CD14-positive monocyte (primary cell): ENCODE measurements around the gene LIM2. TPM values are rescaled to one million over a fixed set of nuclear protein-coding genes. Genes with fewer than 3 reads are reported as not detected.
A peak's percentile ranks its signal among the peaks of the same experiment; 100 is the strongest.

Experiments used
- DNase-seq, 3 donors: peaks; one replicate each; pipeline ENCODE4 v3.0.0-alpha.2; 2011 to 2022
- H2AFZ ChIP-seq: 2 replicates; pipeline ENCODE4 v1.6.0; 2012; ENCODE audit warnings: mild to moderate bottlenecking, low read depth, low read length, inconsistent platforms; ENCODE audit not compliant: insufficient read depth, poor library complexity, severe bottlenecking
- H3K27ac ChIP-seq, 2 donors: 1 replicate in 1 of 2; 2 replicates in 1 of 2; pipeline ENCODE4 v1.5.1; 2012 to 2013; ENCODE audit warnings: low read length in 2 of 2, control low read depth in 1 of 2, inconsistent platforms in 1 of 2, low read depth in 1 of 2, mild to moderate bottlenecking in 1 of 2
- H3K27me3 ChIP-seq, 2 donors: one replicate each; pipeline versions ENCODE4 v1.6.0 to v1.6.1; 2011 to 2013; ENCODE audit warnings: low read length in 2 of 2; ENCODE audit not compliant: control insufficient read depth in 2 of 2, insufficient read depth in 2 of 2
- H3K36me3 ChIP-seq, 2 donors: replicated peaks in 1 of 2; 1 replicate in 1 of 2; 2 replicates in 1 of 2; pipeline versions ENCODE4 v1.5.1 to v1.6.1; 2012 to 2013; ENCODE audit warnings: low read length in 2 of 2, control low read depth in 1 of 2, inconsistent platforms in 1 of 2, mild to moderate bottlenecking in 1 of 2; ENCODE audit not compliant: insufficient read depth in 2 of 2, control insufficient read depth in 1 of 2
- H3K4me1 ChIP-seq, 2 donors: 1 replicate in 1 of 2; 2 replicates in 1 of 2; pipeline versions ENCODE4 v1.5.1 to v1.6.1; 2012 to 2013; ENCODE audit warnings: low read length in 2 of 2, control low read depth in 1 of 2, inconsistent platforms in 1 of 2, mild to moderate bottlenecking in 1 of 2, moderate library complexity in 1 of 2; ENCODE audit not compliant: insufficient read depth in 2 of 2, control insufficient read depth in 1 of 2
- H3K4me2 ChIP-seq: replicated peaks from 2 replicates; pipeline ENCODE3; 2012; ENCODE audit warnings: low read length, moderate library complexity, mild to moderate bottlenecking; ENCODE audit not compliant: poor library complexity, severe bottlenecking; ENCODE audit errors: extremely low read depth
- H3K4me3 ChIP-seq, 3 experiments: fragments of 200-600 bp in 1 of 3; sonication (generic) in 1 of 3; replicated peaks in 1 of 3; 1 replicate in 2 of 3; 2 replicates in 1 of 3; pipeline ENCODE4 v1.5.1; 2011 to 2013; ENCODE audit warnings: low read length in 3 of 3, mild to moderate bottlenecking in 3 of 3, control low read depth in 2 of 3, low read depth in 2 of 3, inconsistent platforms in 1 of 3, moderate library complexity in 1 of 3
- H3K79me2 ChIP-seq: 2 replicates; pipeline ENCODE4 v1.6.0; 2012; ENCODE audit warnings: mild to moderate bottlenecking, control low read depth, inconsistent platforms, low read length, moderate library complexity; ENCODE audit not compliant: insufficient read depth
- H3K9ac ChIP-seq: 2 replicates; pipeline ENCODE4 v1.6.0; 2017; ENCODE audit warnings: low read length, mild to moderate bottlenecking; ENCODE audit not compliant: insufficient read depth, poor library complexity, severe bottlenecking
- H3K9me3 ChIP-seq, 2 donors: replicated peaks in 1 of 2; 1 replicate in 1 of 2; 2 replicates in 1 of 2; pipeline versions ENCODE4 v1.5.1 to v1.6.1; 2012 to 2013; ENCODE audit warnings: low read length in 2 of 2, control low read depth in 1 of 2; ENCODE audit not compliant: control insufficient read depth in 1 of 2, insufficient read depth in 1 of 2
- H4K20me1 ChIP-seq: 2 replicates; pipeline ENCODE4 v1.6.0; 2012; ENCODE audit warnings: mild to moderate bottlenecking, low read length, control low read depth, moderate library complexity; ENCODE audit not compliant: insufficient read depth
- H3K27ac Mint-ChIP-seq, 7 donors: one replicate each; pipeline ENCODE4 v1.8.0; 2020; ENCODE audit warnings: mild to moderate bottlenecking in 7 of 7, mixed read lengths in 7 of 7, moderate library complexity in 6 of 7, inconsistent platforms in 2 of 7
- H3K27me3 Mint-ChIP-seq, 3 donors: one replicate each; pipeline ENCODE4 v1.8.0; 2021 to 2022; ENCODE audit warnings: low read depth in 3 of 3, mild to moderate bottlenecking in 3 of 3, mixed read lengths in 3 of 3, moderate library complexity in 3 of 3, inconsistent platforms in 1 of 3
- H3K36me3 Mint-ChIP-seq, 2 donors: one replicate each; pipeline ENCODE4 v1.8.0; 2020; ENCODE audit warnings: mixed read lengths in 2 of 2, inconsistent platforms in 1 of 2, mild to moderate bottlenecking in 1 of 2
- H3K4me1 Mint-ChIP-seq: one replicate; pipeline ENCODE4 v1.8.0; 2020; ENCODE audit warnings: mild to moderate bottlenecking, mixed read lengths
- H3K4me3 Mint-ChIP-seq, 2 donors: one replicate each; pipeline ENCODE4 v1.8.0; 2020; ENCODE audit warnings: mild to moderate bottlenecking in 2 of 2, mixed read lengths in 2 of 2, moderate library complexity in 1 of 2
- H3K9me3 Mint-ChIP-seq, 7 donors: one replicate each; pipeline ENCODE4 v1.8.0; 2020 to 2022; ENCODE audit warnings: mixed read lengths in 7 of 7, mild to moderate bottlenecking in 6 of 7, moderate library complexity in 6 of 7, inconsistent platforms in 2 of 7
- CTCF ChIP-seq: fragments of 200-600 bp; IDR thresholded peaks from one replicate; pipeline ENCODE4 v1.8.0; 2022; ENCODE audit warnings: antibody characterized with exemption, mild to moderate bottlenecking
- WGBS: methylation state at CpG from one replicate; pipeline ENCODE4 v1.1.5; 2013; ENCODE audit warnings: missing lambda C conversion rate; ENCODE audit not compliant: insufficient coverage; 5-methylcytosine and 5-hydroxymethylcytosine counted together
- intact Hi-C, 2 donors: fragments of 100-400 bp; cut with micrococcal nuclease; formaldehyde crosslinking; loops; one replicate each; pipeline versions ENCODE4 v1.15.0 to v1.15.1; 2023
- polyA plus RNA-seq, 3 donors: library from polyadenylated mRNA; depleted of rRNA in 1 of 3; unstranded in 2 of 3; stranded (reverse) in 1 of 3; fragments of 300-500 nt in 2 of 3; fragments of >200 nt in 1 of 3; fragmentation: Illumina TruSeq in 2 of 3; gene quantifications; 1 replicate in 2 of 3; 2 replicates in 1 of 3; pipeline ENCODE4 v1.2.3, GENCODE V29; 2012 to 2021

The LIM2 gene
- polyA plus RNA-seq, 3 donors: not detected

- H3K9me3 ChIP-seq: no peaks in the 10 kb centered on the region
- no peaks in the 10 kb centered on the region for H4K20me1 ChIP-seq
- H3K4me1 ChIP-seq: peaks cover 51 to 57% of the 10 kb centered on the region in 2 donors
- no peak overlapping the region for H2AFZ ChIP-seq
- no peak overlapping the region for H3K9ac ChIP-seq
- H3K79me2 ChIP-seq: peaks cover 7% of the 10 kb centered on the region
- no peak overlapping the region for H3K4me3 Mint-ChIP-seq
- peak overlapping the region in 5 of 7 donors; percentile 25 to 70 (median 49) for H3K27ac Mint-ChIP-seq
- TF ChIP-seq CTCF: no peak
- intact Hi-C loops: no loop called here
- H3K27ac ChIP-seq: peak overlapping the region in 1 of 2 donors; percentile 92
- peaks cover 9 to 20% of the 10 kb centered on the region in 2 donors for H3K36me3 Mint-ChIP-seq
- peaks cover 0 to 13% (median 1%) of the 10 kb centered on the region in 7 donors for H3K9me3 Mint-ChIP-seq
- H3K4me1 Mint-ChIP-seq: peaks cover 41% of the 10 kb centered on the region
- H3K4me2 ChIP-seq: no peak overlapping the region
- no CpG with 5 or more reads among the region's 2 CpGs for whole genome bisulfite sequencing
- DNase-seq: no peak
- no peak overlapping the region for H3K4me3 ChIP-seq
- H3K36me3 ChIP-seq: peaks cover 14 to 19% of the 10 kb centered on the region in 2 donors
- peaks cover 9 to 19% (median 15%) of the 10 kb centered on the region in 3 donors for H3K27me3 Mint-ChIP-seq
- H3K27me3 ChIP-seq: peaks cover 0 to 9% of the 10 kb centered on the region in 2 donors
Observed at GRCh38 chr19:51418707-51419106, 30.9 kb upstream of the LIM2 start.

- peak in 1 of 3 donors; percentile 76 for DNase-seq
- H3K4me3 ChIP-seq: peak overlapping the region in 1 of 3 experiments; percentile 72
- peak overlapping the region; percentile 68 for H3K4me2 ChIP-seq
- H4K20me1 ChIP-seq: no peaks in the 10 kb centered on the region
- no peaks in the 10 kb centered on the region for H3K9me3 ChIP-seq
- peaks cover 7% of the 10 kb centered on the region for H3K79me2 ChIP-seq
- TF ChIP-seq CTCF: no peak
- intact Hi-C loops: no loop called here
- peak overlapping the region; percentile 77 to 93 for H3K4me3 Mint-ChIP-seq
- H3K9me3 Mint-ChIP-seq: peaks cover 0 to 13% (median 1%) of the 10 kb centered on the region in 7 donors
- H3K27me3 Mint-ChIP-seq: peaks cover 9 to 19% (median 15%) of the 10 kb centered on the region in 3 donors
- peak overlapping the region; percentile 73 for H3K9ac ChIP-seq
- peak overlapping the region; percentile 91 to 92 for H3K27ac ChIP-seq
- peaks cover 0 to 9% of the 10 kb centered on the region in 2 donors for H3K27me3 ChIP-seq
- peaks cover 41% of the 10 kb centered on the region for H3K4me1 Mint-ChIP-seq
- H3K36me3 Mint-ChIP-seq: peaks cover 18 to 30% of the 10 kb centered on the region in 2 donors
- H3K4me1 ChIP-seq: peaks cover 51 to 57% of the 10 kb centered on the region in 2 donors
- H2AFZ ChIP-seq: peak overlapping the region; percentile 43
- H3K27ac Mint-ChIP-seq: peak overlapping the region; percentile 94 to 97 (median 95)
- peaks cover 21 to 28% of the 10 kb centered on the region in 2 donors for H3K36me3 ChIP-seq
- no CpG with 5 or more reads among the region's 3 CpGs for WGBS
Observed at GRCh38 chr19:51417810-51418157, 30.0 kb upstream of the LIM2 start.
